ENCODE results near the gene MAT1A. TPM values are rescaled to one million over a fixed set of nuclear protein-coding genes. Genes with fewer than 3 reads are reported as not detected.

MAT1A gene
- total RNA-seq, 2 donors from 2014 or later, result 0.53 to 0.58 TPM

DNA sequence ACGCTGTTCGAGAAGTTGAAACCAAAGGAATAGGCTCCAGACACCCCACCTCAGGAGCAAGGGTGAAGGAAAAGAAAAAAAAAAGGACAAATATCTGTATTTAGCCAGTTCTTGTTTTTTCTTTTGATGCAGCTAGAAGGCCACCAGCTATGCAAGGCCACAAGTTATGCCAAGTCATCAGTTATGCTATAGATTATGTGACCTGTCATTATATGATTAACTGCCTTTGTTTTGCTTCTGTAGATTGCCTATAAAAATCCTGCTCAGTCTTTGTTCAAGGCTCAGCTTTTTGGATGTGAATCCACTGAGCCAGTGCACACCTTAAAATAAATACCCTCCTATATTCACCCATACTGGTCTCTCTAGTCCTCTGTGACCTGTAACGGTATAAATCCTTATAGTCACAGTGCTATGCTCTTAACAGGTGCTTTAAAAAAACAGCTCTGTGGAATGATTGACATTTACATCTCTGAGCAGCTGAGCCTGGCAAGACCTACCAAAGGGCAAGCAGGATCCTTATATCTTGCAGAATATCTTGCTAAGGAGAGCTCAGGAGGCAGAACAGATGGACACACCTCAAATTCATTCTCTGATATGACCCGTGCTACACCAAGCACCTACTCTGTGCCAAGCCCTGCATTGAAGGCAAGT, 20.4 kb downstream of the MAT1A start:
- TF ChIP-seq, protein P1, sequence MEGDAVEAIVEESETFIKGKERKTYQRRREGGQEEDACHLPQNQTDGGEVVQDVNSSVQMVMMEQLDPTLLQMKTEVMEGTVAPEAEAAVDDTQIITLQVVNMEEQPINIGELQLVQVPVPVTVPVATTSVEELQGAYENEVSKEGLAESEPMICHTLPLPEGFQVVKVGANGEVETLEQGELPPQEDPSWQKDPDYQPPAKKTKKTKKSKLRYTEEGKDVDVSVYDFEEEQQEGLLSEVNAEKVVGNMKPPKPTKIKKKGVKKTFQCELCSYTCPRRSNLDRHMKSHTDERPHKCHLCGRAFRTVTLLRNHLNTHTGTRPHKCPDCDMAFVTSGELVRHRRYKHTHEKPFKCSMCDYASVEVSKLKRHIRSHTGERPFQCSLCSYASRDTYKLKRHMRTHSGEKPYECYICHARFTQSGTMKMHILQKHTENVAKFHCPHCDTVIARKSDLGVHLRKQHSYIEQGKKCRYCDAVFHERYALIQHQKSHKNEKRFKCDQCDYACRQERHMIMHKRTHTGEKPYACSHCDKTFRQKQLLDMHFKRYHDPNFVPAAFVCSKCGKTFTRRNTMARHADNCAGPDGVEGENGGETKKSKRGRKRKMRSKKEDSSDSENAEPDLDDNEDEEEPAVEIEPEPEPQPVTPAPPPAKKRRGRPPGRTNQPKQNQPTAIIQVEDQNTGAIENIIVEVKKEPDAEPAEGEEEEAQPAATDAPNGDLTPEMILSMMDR (conservative IDR thresholded peaks at IDR 0.05), result no peak
- Histone ChIP-seq H3K36me3 (ENCODE audit: control insufficient read depth, insufficient read depth, low read length) (no peaks in the 10 kb centered on the region), H3K27me3 (ENCODE audit: control insufficient read depth, insufficient read depth, low read length, poor library complexity, severe bottlenecking) (no peaks in the 10 kb centered on the region), H3K9me3 (ENCODE audit: control insufficient read depth, low read length) (no peaks in the 10 kb centered on the region), H3K4me3 (ENCODE audit: low read length) (no peak overlapping the region), H3K27ac (ENCODE audit: low read depth, low read length) (no peak overlapping the region), H3K4me1 (ENCODE audit: control insufficient read depth, insufficient read depth, low read length) (peaks cover 11% of the 10 kb centered on the region), H3K9ac (ENCODE audit: extremely low read depth, low read length, poor library complexity, severe bottlenecking) (no peak overlapping the region)
- no peak for DNase-seq
- H3K36me3 Mint-ChIP-seq (ENCODE audit: low read depth), result no peaks in the 10 kb centered on the region
- peaks cover 3% of the 10 kb centered on the region for H3K27me3 Mint-ChIP-seq (ENCODE audit: insufficient read depth)
- WGBS, 2 experiments (ENCODE audit: insufficient coverage in 1 of 2, insufficient read length in 1 of 2), result 86 to 88% methylated on average over 3 to 4 of the region's 4 CpGs
- H3K4me1 Mint-ChIP-seq, result peaks cover 14% of the 10 kb centered on the region
- no peaks in the 10 kb centered on the region for H3K9me3 Mint-ChIP-seq
- H3K27ac Mint-ChIP-seq, result no peak overlapping the region
- H3K4me3 Mint-ChIP-seq, result no peak overlapping the region

DNA sequence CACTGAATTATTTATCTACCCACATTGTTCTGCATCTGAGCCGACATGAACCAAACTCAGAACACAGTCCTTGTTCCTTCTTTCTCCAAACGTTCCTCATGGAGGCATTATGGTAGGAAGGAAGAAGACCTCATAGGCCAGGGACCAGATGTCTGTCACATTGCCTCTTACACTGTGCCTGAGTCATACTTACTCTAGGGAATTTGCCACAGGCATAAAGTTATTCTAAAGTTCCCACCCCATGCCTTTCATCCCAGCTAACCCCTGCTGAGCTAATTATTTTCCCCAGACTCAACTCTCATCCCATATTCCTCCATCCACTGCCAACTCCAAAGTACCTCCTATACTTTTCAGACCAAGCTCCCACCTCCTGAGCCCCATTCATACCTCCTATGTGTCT, 21.2 kb downstream of the MAT1A start:
- H3K27me3 ChIP-seq (ENCODE audit: control insufficient read depth, insufficient read depth, low read length, poor library complexity, severe bottlenecking), result no peaks in the 10 kb centered on the region
- TF ChIP-seq, protein P1 (conservative IDR thresholded peaks at IDR 0.05), result no peak
- H3K27me3 Mint-ChIP-seq (ENCODE audit: insufficient read depth), result peaks cover 3% of the 10 kb centered on the region
- H3K27ac Mint-ChIP-seq, result no peak overlapping the region
- no peak overlapping the region for H3K27ac ChIP-seq (ENCODE audit: low read depth, low read length)
- no peak for DNase-seq
- H3K4me3 Mint-ChIP-seq, result no peak overlapping the region
- H3K9ac ChIP-seq (ENCODE audit: extremely low read depth, low read length, poor library complexity, severe bottlenecking), result no peak overlapping the region
- H3K4me1 ChIP-seq (ENCODE audit: control insufficient read depth, insufficient read depth, low read length), result peaks cover 11% of the 10 kb centered on the region
- H3K4me1 Mint-ChIP-seq, result peaks cover 14% of the 10 kb centered on the region
- no peak overlapping the region for H3K4me3 ChIP-seq (ENCODE audit: low read length)
- no peaks in the 10 kb centered on the region for H3K9me3 ChIP-seq (ENCODE audit: control insufficient read depth, low read length)
- H3K9me3 Mint-ChIP-seq, result peaks cover 4% of the 10 kb centered on the region
- WGBS, 2 experiments (ENCODE audit: insufficient coverage in 1 of 2, insufficient read length in 1 of 2), result 73% methylated on average over 2 of the region's 2 CpGs; no CpG with 5 or more reads in 1 of the 2 experiments
- no peaks in the 10 kb centered on the region for H3K36me3 ChIP-seq (ENCODE audit: control insufficient read depth, insufficient read depth, low read length)
- no peaks in the 10 kb centered on the region for H3K36me3 Mint-ChIP-seq (ENCODE audit: low read depth)

DNA sequence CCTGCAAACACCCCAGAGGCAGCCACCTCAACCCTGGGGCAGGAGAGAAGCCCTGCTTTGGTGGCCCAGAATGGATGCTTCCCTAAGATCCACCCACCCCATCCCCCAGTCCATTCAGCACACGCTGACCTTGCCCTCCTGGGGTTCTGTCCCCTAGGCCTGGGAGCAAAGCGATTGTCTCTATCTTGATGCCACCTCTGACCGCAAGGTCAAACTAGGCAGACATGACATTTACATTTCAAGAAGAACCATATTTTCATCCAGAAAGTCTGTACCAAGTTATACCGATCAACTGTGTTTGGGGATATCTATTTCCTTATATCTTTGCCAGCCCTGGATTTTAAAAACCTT, 23.0 kb downstream of the MAT1A start:
- no peak overlapping the region for H3K27ac Mint-ChIP-seq
- Histone ChIP-seq H3K4me3 (ENCODE audit: low read length) (no peak overlapping the region), H3K36me3 (ENCODE audit: control insufficient read depth, insufficient read depth, low read length) (no peaks in the 10 kb centered on the region), H3K27me3 (ENCODE audit: control insufficient read depth, insufficient read depth, low read length, poor library complexity, severe bottlenecking) (no peaks in the 10 kb centered on the region), H3K4me1 (ENCODE audit: control insufficient read depth, insufficient read depth, low read length) (peaks cover 6% of the 10 kb centered on the region), H3K27ac (ENCODE audit: low read depth, low read length) (no peak overlapping the region), H3K9me3 (ENCODE audit: control insufficient read depth, low read length) (peaks cover 11% of the 10 kb centered on the region), H3K9ac (ENCODE audit: extremely low read depth, low read length, poor library complexity, severe bottlenecking) (no peak overlapping the region)
- H3K9me3 Mint-ChIP-seq, result peaks cover 9% of the 10 kb centered on the region
- no peaks in the 10 kb centered on the region for H3K36me3 Mint-ChIP-seq (ENCODE audit: low read depth)
- 88 to 90% methylated on average over 2 to 4 of the region's 4 CpGs for WGBS, 2 experiments (ENCODE audit: insufficient coverage in 1 of 2, insufficient read length in 1 of 2)
- peaks cover 3% of the 10 kb centered on the region for H3K27me3 Mint-ChIP-seq (ENCODE audit: insufficient read depth)
- no peak for DNase-seq
- TF ChIP-seq, protein P1 (conservative IDR thresholded peaks at IDR 0.05), result no peak
- peaks cover 9% of the 10 kb centered on the region for H3K4me1 Mint-ChIP-seq
- no peak overlapping the region for H3K4me3 Mint-ChIP-seq
